ENCODE measurements around the gene PAX5. TPM values are rescaled to one million over a fixed set of nuclear protein-coding genes. Genes with fewer than 3 reads are reported as not detected.

Gene PAX5
- total and polyA plus RNA-seq, 2 of the 13 experiments (the other 11 are each of a cell fraction or from before 2014, with no cell fraction given): not detected

DNA sequence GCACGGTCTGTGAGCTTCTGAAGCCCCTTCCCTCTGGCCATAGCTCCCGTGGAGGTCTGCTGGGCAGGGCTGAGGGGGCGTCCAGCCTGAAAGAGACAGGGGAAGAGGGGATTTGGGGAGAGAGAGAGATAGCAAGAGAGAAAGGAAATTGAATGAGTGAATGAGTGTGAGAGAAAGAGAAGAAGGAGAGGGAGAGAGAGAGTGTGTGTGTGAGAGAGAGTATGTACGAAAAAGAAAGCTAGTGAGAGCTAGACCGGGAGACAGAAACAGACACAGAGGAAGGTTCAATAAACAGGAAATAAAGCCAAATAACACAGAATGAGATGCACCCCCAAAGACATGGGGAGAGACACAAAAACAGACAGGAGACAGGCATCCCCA, 37.4 kb downstream of the PAX5 start:
- FAIRE-seq: no peak
- ChIA-PET POLR2A (no interaction called here), CTCF (ENCODE audit: low intra/inter-chr PET ratio, low total read pairs) (interaction anchor here (1.3 to 2.0 kb wide), 2 partner anchors 123 to 414 kb away, joined by 5 to 6 read pairs; no protein-coding TSS in a partner anchor)
- Histone ChIP-seq H3K4me2 (ENCODE audit: low read depth, low read length) (peak overlapping the region; percentile 96; the same call in 1 of the 2 replicates), H2AFZ (ENCODE audit: low read length) (no peak overlapping the region), H3K27me3 (ENCODE audit: control insufficient read depth in 1 of 2, insufficient read depth in 2 of 2, low read length in 2 of 2) (peaks cover 0 to 38% of the 10 kb centered on the region in 2 experiments; a peak in 3 of 5 replicates), H3K4me3 (replicated peaks in 1 of 3; ENCODE audit: insufficient read depth in 1 of 3, low read depth in 2 of 3, low read length in 3 of 3) (no peak overlapping the region), H4K20me1 (ENCODE audit: insufficient read depth, low read length) (no peaks in the 10 kb centered on the region), H3K27ac (ENCODE audit: extremely low read length, insufficient read depth, low read length) (no peak overlapping the region), H3K36me3 (replicated peaks in 1 of 2; ENCODE audit: control insufficient read depth in 1 of 2, insufficient read depth in 2 of 2, low read length in 2 of 2) (no peaks in the 10 kb centered on the region), H3K9ac (ENCODE audit: insufficient read depth, low read depth, low read length) (no peak overlapping the region), H3K9me3 (ENCODE audit: low read length) (peaks cover under 1% of the 10 kb centered on the region), H3K4me1 (ENCODE audit: insufficient read depth, low read length) (0 out of 2 replicates have a peak, but pooled peaks cover 5% of the 10 kb centered on the region), H3K79me2 (ENCODE audit: insufficient read depth, low read length) (no peaks in the 10 kb centered on the region)
- 34% methylated on average over 5 of the region's 5 CpGs for WGBS (ENCODE audit: low lambda C conversion rate)
- BruUV-seq (replicated peaks): no TSS peak
- no peak for DNase-seq (ENCODE audit: low spot score)
- no peak for TF ChIP-seq ATF5 (CRISPR knock-in tag; IDR thresholded peaks at IDR 0.05; ENCODE audit: low read depth)
- no peak for TF ChIP-seq CC2D1A (CRISPR knock-in tag; IDR thresholded peaks at IDR 0.05)
- no peak for TF ChIP-seq PTBP1 (IDR thresholded peaks at IDR 0.05; ENCODE audit: low read depth, low read length, poor library complexity, severe bottlenecking)
- no peak for TF ChIP-seq DPF2 (CRISPR knock-in tag; IDR thresholded peaks at IDR 0.05; ENCODE audit: borderline replicate concordance, low read depth)
- TF ChIP-seq, protein P1, sequence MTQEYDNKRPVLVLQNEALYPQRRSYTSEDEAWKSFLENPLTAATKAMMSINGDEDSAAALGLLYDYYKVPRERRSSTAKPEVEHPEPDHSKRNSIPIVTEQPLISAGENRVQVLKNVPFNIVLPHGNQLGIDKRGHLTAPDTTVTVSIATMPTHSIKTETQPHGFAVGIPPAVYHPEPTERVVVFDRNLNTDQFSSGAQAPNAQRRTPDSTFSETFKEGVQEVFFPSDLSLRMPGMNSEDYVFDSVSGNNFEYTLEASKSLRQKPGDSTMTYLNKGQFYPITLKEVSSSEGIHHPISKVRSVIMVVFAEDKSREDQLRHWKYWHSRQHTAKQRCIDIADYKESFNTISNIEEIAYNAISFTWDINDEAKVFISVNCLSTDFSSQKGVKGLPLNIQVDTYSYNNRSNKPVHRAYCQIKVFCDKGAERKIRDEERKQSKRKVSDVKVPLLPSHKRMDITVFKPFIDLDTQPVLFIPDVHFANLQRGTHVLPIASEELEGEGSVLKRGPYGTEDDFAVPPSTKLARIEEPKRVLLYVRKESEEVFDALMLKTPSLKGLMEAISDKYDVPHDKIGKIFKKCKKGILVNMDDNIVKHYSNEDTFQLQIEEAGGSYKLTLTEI (CRISPR knock-in tag; conservative IDR thresholded peaks at IDR 0.05): no peak
- TF ChIP-seq CENPX (CRISPR knock-in tag; IDR thresholded peaks at IDR 0.05): no peak
- TF ChIP-seq U2AF2 (IDR thresholded peaks at IDR 0.05; ENCODE audit: low read depth, low read length): no peak
- no peak for TF ChIP-seq KLF16 (CRISPR knock-in tag; IDR thresholded peaks at IDR 0.05)
- TF ChIP-seq ZNF547 (CRISPR knock-in tag; IDR thresholded peaks at IDR 0.05): no peak
- no peak for TF ChIP-seq ZNF331 (CRISPR knock-in tag; IDR thresholded peaks at IDR 0.05)
- no peak for TF ChIP-seq KLF12 (CRISPR knock-in tag; IDR thresholded peaks at IDR 0.05; ENCODE audit: borderline replicate concordance)
- TF ChIP-seq, protein P2, sequence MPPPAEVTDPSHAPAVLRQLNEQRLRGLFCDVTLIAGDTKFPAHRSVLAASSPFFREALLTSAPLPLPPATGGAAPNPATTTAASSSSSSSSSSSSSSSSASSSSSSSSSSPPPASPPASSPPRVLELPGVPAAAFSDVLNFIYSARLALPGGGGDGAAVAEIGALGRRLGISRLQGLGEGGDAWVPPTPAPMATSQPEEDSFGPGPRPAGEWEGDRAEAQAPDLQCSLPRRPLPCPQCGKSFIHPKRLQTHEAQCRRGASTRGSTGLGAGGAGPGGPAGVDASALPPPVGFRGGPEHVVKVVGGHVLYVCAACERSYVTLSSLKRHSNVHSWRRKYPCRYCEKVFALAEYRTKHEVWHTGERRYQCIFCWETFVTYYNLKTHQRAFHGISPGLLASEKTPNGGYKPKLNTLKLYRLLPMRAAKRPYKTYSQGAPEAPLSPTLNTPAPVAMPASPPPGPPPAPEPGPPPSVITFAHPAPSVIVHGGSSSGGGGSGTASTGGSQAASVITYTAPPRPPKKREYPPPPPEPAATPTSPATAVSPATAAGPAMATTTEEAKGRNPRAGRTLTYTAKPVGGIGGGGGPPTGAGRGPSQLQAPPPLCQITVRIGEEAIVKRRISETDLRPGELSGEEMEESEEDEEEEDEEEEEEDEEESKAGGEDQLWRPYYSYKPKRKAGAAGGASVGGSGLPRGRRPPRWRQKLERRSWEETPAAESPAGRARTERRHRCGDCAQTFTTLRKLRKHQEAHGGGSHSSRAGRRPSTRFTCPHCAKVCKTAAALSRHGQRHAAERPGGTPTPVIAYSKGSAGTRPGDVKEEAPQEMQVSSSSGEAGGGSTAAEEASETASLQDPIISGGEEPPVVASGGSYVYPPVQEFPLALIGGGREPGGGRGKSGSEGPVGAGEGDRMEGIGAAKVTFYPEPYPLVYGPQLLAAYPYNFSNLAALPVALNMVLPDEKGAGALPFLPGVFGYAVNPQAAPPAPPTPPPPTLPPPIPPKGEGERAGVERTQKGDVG (CRISPR knock-in tag; IDR thresholded peaks at IDR 0.05; ENCODE audit: borderline replicate concordance): no peak
- no peak for TF ChIP-seq MED1 (CRISPR knock-in tag; IDR thresholded peaks at IDR 0.05)
- ATAC-seq: no peak
- in situ Hi-C loops (cut with HindIII; ENCODE audit: extremely low pct_ligation_motif_present, low pct_unique_long_range_greater_than_20kb) (loop anchor here (5.0 to 10.0 kb wide), 2 partner anchors 268 to 391 kb away; no protein-coding TSS in a partner anchor), intact Hi-C loops (cut with micrococcal nuclease; ENCODE audit: unreplicated experiment) (loop anchor here (1.0 to 5.0 kb wide), 3 partner anchors 266 to 416 kb away; no protein-coding TSS in a partner anchor)

Measured in HepG2 (cell line).